Subcutaneous adipose tissue (tissue), 4 donors: ENCODE results near the gene ZNF44. TPM values are rescaled to one million over a fixed set of nuclear protein-coding genes. Genes with fewer than 3 reads are reported as not detected.

Experiments
- total RNA-seq, 4 donors: library from RNA; depleted of rRNA; stranded (reverse); fragments of >200 nt; gene quantifications; one replicate each; pipeline ENCODE4 v1.1.0, GENCODE V29; 2016
- TF ChIP-seq, protein P1 (sequence below): fragments of 450-650 bp; IDR thresholded peaks from one replicate; pipeline ENCODE4 v1.5.1; 2016; ENCODE audit warnings: low read depth, mild to moderate bottlenecking, control low read depth, antibody characterized with exemption, moderate library complexity

The ZNF44 gene
- total RNA-seq, 4 donors from 2014 or later = 14.3 to 17.8 (median 15.1) TPM

DNA sequence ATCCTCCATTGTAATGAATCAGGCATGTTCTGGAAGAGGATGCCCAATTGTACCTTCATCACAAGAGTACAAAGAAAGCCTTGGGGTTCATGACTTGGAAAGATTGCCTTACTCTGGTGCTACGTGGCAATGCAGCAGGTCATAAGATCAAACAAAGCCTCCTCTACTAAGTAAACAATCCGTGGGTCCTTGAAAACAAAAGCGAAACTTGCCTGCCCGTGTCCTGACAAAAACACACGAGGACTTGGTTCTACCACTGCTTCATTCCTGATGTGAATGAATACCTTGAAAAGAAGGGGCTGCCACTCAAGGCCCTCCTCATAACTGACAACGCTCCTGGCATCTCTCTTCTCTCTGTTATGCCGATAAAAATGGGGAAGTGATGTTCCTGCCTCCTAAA lies 19.9 kb upstream of the ZNF44 start:
- TF ChIP-seq, protein P1, sequence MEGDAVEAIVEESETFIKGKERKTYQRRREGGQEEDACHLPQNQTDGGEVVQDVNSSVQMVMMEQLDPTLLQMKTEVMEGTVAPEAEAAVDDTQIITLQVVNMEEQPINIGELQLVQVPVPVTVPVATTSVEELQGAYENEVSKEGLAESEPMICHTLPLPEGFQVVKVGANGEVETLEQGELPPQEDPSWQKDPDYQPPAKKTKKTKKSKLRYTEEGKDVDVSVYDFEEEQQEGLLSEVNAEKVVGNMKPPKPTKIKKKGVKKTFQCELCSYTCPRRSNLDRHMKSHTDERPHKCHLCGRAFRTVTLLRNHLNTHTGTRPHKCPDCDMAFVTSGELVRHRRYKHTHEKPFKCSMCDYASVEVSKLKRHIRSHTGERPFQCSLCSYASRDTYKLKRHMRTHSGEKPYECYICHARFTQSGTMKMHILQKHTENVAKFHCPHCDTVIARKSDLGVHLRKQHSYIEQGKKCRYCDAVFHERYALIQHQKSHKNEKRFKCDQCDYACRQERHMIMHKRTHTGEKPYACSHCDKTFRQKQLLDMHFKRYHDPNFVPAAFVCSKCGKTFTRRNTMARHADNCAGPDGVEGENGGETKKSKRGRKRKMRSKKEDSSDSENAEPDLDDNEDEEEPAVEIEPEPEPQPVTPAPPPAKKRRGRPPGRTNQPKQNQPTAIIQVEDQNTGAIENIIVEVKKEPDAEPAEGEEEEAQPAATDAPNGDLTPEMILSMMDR = no peak

DNA sequence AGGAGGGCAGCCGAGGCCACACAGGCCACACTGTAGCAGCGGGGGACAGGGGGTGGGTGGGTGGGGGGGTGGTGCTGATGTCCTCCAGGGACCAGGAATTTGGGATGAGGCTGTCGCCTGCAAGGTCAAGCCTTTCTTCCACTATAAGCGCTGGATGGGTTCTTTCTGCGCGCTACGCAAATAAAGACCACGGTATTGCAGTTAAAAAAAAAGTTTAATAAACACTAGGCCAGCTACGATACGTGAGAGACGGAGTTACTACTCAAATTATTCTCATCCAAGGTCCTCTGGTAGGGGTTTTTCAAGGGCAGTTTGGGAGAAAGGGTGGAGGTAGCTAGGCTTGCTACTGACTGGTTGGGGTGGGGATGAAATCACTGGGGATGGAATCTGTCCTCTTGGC lies 508 bp upstream of the ZNF44 start:
- TF ChIP-seq, protein P1 = no peak

DNA sequence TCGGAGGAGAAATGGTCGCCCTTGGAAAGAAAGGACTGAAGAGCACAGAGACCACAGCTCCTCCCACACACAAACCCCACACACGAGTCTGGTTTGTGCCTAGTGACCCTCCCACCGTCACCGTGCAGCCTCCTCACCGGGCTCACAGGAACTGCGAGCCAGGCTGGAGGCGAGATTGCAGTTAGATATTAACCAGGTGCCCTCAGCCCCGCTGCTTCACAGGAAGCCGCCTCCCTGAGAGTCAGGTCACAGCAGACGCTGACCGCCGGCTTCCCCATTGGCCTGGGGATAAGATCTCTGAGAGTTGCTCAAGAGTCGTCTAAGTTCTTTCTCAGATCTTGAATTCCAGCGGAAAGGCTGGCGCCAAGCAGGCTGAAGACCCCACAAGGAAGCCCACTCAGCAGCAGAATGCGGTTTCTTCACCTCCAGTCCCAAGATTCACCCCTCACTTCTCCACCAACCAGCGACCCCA lies 870 bp downstream of the ZNF44 start:
- TF ChIP-seq, protein P1 = no peak

DNA sequence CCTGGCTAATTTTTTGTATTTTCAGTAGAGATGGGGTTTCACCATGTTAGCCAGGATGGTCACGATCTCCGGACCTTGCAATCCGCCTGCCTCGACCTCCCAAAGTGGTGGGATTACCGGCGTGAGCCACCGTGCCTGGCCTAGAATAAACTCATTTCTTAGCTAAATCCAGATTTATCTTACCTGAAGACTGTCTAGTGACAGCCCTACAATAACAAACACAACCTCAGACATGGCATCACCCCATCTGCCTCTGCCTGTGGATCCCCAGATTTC lies 5.0 kb downstream of the ZNF44 start:
- TF ChIP-seq, protein P1 = no peak

DNA sequence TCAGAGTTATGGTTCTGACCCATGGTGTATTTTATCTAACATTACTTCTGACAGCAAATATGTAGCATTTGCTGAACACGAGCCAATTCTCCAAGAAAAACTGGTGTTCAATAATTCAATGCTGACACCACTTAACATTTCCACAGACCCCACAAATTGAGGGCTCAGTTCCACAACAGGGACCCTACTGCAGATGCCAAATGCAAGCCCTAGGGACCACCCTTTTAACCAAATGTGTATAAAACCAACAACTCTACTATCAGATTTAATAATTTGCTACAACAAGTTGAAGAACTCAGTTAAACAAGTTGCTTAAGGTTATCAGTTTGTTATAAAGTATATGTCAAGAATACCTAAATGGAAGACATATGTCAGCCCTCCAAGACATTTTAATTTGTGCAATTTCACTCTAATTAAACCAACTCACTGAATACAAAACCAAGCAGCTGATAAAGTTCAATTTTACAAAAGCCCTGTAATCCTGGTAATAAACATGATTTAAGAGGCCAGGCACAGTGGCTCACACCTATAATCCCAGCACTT lies 6.7 kb downstream of the ZNF44 start:
- TF ChIP-seq, protein P1 = no peak

DNA sequence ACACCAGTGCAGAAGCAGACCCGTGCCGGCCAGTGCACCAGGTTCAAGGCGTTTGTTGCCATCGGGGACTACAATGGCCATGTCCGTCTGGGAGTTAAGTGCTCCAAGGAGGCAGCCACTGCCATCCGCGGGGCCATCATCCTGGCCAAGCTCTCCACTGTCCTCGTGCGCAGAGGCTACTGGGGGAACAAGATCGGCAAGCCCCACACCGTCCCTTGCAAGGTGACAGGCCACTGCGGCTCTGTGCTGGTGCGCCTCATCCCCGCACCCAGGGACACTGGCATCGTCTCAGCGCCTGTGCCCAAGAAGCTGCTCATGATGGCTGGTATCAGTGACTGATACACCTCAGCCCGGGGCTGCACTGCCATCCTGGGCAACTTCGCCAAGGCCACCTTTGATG lies 10.1 kb downstream of the ZNF44 start:
- TF ChIP-seq, protein P1 = no peak

DNA sequence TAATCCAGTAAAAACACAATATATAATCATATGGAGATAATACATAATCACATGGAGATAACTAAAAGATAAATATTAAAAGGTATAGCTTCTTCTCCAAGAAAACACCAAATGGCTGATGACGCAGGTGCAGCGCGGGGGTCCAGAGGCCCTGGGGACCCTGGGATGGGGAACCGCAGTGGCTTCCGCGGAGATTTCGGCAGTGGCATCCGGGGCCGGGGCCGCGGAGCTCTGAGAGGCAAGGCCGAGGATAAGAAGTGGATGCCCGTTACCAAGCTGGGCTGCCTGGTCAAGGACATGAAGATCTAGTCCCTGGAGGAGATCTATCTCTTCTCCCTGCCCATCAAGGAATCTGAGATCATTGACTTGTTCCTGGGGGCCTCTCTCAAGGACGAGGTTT lies 10.5 kb downstream of the ZNF44 start:
- TF ChIP-seq, protein P1 = no peak
